HL-60 (cell line): Measurements from ENCODE around the gene SLC25A52.

Experiments
- DNase-seq, 2 experiments: peaks; one replicate each; pipeline ENCODE4 v3.0.0-alpha.2; 2010 to 2020; ENCODE audit warnings: low read depth in 1 of 2, low spot score in 1 of 2
- H3K27ac ChIP-seq: fragments of 250-450 bp; sonication (Bioruptor Pico); replicated peaks from 2 replicates; pipeline ENCODE4 v1.5.1; 2020; ENCODE audit warnings: mild to moderate bottlenecking, moderate library complexity
- H3K27me3 ChIP-seq: fragments of 250-450 bp; sonication (Bioruptor Pico); 2 replicates; pipeline ENCODE4 v1.5.1; 2021; ENCODE audit warnings: mild to moderate bottlenecking, moderate library complexity; ENCODE audit not compliant: insufficient read depth, poor library complexity, severe bottlenecking
- H3K4me3 ChIP-seq: replicated peaks from 2 replicates; pipeline ENCODE4 v1.5.1; 2011; ENCODE audit warnings: mild to moderate bottlenecking, control low read depth, low read length; ENCODE audit not compliant: insufficient read depth
- GABPA ChIP-seq: IDR thresholded peaks from 2 replicates; pipeline ENCODE4 v1.6.1; 2012; ENCODE audit warnings: low read depth
- POLR2AphosphoS5 ChIP-seq: IDR thresholded peaks from 2 replicates; pipeline ENCODE4 v1.6.1; 2012; ENCODE audit warnings: low read depth
- SPI1 ChIP-seq: IDR thresholded peaks from 2 replicates; pipeline ENCODE4 v1.6.1; 2012; ENCODE audit warnings: low read depth, mild to moderate bottlenecking, borderline replicate concordance
- TF ChIP-seq, protein P1 (sequence below): IDR thresholded peaks from 2 replicates; pipeline ENCODE4 v1.6.1; 2012; ENCODE audit warnings: low read depth; ENCODE audit not compliant: insufficient replicate concordance
- TF ChIP-seq, protein P2 (sequence below): IDR thresholded peaks from one replicate; pipeline ENCODE4 v1.5.1; 2011; ENCODE audit warnings: low read length, control low read depth, inconsistent platforms; ENCODE audit not compliant: insufficient read depth

SLC25A52 gene

DNA sequence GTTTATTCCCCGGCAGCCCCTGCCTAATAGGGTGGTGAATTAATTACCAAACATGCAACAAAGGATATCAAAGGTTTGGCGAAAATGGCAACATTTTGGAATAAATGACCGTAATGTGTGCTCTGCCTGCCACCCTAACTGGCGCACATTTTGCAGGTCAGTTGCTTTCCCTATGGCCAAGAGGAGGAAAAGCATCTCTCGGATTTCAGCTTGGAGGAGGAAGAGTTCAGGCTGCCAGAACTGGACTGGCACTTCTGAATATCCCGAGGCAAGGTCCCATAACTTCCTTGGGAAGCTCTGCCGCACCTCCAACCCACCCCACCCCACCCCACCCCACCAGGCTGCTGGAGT is 37.1 kb downstream of the SLC25A52 start:
- TF ChIP-seq POLR2AphosphoS5 (no peak), SPI1 (no peak), GABPA (no peak)
- TF ChIP-seq, protein P1, sequence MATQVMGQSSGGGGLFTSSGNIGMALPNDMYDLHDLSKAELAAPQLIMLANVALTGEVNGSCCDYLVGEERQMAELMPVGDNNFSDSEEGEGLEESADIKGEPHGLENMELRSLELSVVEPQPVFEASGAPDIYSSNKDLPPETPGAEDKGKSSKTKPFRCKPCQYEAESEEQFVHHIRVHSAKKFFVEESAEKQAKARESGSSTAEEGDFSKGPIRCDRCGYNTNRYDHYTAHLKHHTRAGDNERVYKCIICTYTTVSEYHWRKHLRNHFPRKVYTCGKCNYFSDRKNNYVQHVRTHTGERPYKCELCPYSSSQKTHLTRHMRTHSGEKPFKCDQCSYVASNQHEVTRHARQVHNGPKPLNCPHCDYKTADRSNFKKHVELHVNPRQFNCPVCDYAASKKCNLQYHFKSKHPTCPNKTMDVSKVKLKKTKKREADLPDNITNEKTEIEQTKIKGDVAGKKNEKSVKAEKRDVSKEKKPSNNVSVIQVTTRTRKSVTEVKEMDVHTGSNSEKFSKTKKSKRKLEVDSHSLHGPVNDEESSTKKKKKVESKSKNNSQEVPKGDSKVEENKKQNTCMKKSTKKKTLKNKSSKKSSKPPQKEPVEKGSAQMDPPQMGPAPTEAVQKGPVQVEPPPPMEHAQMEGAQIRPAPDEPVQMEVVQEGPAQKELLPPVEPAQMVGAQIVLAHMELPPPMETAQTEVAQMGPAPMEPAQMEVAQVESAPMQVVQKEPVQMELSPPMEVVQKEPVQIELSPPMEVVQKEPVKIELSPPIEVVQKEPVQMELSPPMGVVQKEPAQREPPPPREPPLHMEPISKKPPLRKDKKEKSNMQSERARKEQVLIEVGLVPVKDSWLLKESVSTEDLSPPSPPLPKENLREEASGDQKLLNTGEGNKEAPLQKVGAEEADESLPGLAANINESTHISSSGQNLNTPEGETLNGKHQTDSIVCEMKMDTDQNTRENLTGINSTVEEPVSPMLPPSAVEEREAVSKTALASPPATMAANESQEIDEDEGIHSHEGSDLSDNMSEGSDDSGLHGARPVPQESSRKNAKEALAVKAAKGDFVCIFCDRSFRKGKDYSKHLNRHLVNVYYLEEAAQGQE: no peak
- TF ChIP-seq, protein P2, sequence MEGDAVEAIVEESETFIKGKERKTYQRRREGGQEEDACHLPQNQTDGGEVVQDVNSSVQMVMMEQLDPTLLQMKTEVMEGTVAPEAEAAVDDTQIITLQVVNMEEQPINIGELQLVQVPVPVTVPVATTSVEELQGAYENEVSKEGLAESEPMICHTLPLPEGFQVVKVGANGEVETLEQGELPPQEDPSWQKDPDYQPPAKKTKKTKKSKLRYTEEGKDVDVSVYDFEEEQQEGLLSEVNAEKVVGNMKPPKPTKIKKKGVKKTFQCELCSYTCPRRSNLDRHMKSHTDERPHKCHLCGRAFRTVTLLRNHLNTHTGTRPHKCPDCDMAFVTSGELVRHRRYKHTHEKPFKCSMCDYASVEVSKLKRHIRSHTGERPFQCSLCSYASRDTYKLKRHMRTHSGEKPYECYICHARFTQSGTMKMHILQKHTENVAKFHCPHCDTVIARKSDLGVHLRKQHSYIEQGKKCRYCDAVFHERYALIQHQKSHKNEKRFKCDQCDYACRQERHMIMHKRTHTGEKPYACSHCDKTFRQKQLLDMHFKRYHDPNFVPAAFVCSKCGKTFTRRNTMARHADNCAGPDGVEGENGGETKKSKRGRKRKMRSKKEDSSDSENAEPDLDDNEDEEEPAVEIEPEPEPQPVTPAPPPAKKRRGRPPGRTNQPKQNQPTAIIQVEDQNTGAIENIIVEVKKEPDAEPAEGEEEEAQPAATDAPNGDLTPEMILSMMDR: no peak
- Histone ChIP-seq H3K27ac (no peak overlapping the region), H3K27me3 (peaks cover 12% of the 10 kb centered on the region), H3K4me3 (no peak overlapping the region)
- no peak for DNase-seq

DNA sequence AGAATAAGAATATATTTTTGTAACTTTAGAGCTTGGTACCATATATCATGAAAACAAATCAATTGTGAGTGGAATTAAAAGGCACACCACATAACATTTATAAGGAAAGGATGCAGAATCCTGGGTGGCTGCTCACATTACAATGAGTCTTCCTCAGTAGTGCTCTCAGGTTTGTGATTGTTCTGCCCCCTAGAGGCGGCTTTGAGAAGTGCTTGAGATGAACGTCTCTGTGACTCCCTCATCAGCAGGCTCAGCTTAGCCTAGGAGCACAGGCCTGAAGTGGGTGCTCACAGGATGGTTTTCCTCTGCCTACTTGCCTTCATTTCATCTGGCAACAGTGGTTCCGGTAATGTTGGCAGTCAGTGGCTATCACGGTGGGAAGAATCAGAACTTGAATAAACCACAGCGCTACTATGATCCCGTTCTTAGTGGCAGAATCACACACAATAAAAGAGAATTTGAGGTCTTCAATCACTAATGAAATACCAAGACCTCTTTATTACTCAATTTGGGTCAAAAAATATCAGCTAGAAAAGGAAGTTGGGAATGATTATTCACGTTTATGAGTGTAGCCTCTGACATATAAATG is 38.2 kb downstream of the SLC25A52 start:
- DNase-seq: peak; percentile 65 to 85
- H3K4me3 ChIP-seq: no peak overlapping the region
- TF ChIP-seq, protein P2: peak; percentile 95
- TF ChIP-seq GABPA (no peak), SPI1 (no peak), POLR2AphosphoS5 (no peak)
- TF ChIP-seq, protein P1: no peak
- peaks cover 8% of the 10 kb centered on the region for H3K27me3 ChIP-seq
- H3K27ac ChIP-seq: no peak overlapping the region

DNA sequence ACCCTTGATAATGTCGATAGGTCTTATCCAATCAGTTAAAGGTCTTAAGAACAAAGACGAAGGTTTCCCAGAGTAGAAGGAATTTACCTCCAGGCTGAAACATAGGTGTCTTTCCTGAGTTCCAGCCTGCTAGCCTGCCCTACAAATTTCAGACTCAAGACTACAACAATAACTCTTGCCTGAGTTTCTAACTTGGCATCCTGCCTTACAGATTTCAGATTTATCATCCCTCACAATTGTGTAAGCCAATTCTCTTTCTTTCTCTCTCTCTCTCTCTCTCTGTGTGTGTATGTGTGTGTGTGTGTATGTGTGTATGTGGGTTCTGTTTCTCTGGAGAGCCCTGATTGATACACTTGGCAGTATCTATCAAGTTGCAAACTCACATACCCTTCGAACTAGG is 39.1 kb downstream of the SLC25A52 start:
- peaks cover 6% of the 10 kb centered on the region for H3K27me3 ChIP-seq
- no peak overlapping the region for H3K27ac ChIP-seq
- no peak for DNase-seq
- TF ChIP-seq SPI1: no peak
- TF ChIP-seq, protein P2: no peak
- no peak for TF ChIP-seq POLR2AphosphoS5
- TF ChIP-seq GABPA: no peak
- TF ChIP-seq, protein P1: no peak
- no peak overlapping the region for H3K4me3 ChIP-seq
